SK-N-SH treated with all-trans-retinoic acid at 6 μM for 48 hours (cell line): ENCODE measurements around the gene LTBP4.

Experiments
- ATAC-seq: fragments of 200-7000 bp; cut with Tn5 transposase; 3 replicates; pipeline ENCODE4 v1.9.1; 2020; ENCODE audit warnings: mild to moderate bottlenecking, moderate library complexity
- ARNTL ChIP-seq: fragments of 450-650 bp; formaldehyde crosslinking; IDR thresholded peaks from 2 replicates; pipeline ENCODE4 v1.5.0; 2020; ENCODE audit warnings: low read depth, mild to moderate bottlenecking, moderate library complexity, borderline replicate concordance
- BACH2 ChIP-seq: fragments of 250-450 bp; sonication (Bioruptor Pico); IDR thresholded peaks from 2 replicates; pipeline ENCODE4 v1.9.0; 2021; ENCODE audit warnings: mild to moderate bottlenecking, borderline replicate concordance
- CREB5 ChIP-seq: fragments of 250-450 bp; sonication (Bioruptor Pico); IDR thresholded peaks from 2 replicates; pipeline ENCODE4 v1.5.1; 2020; ENCODE audit warnings: low read depth, mild to moderate bottlenecking, moderate library complexity
- CSDC2 ChIP-seq: fragments of 250-450 bp; sonication (Bioruptor Pico); IDR thresholded peaks from 2 replicates; pipeline ENCODE4 v1.5.0; 2020; ENCODE audit warnings: mild to moderate bottlenecking, moderate library complexity
- ISL1 ChIP-seq: fragments of 250-450 bp; sonication (Bioruptor Pico); IDR thresholded peaks from 2 replicates; pipeline ENCODE4 v2.1.2; 2022; ENCODE audit warnings: mild to moderate bottlenecking, moderate library complexity
- OSR1 ChIP-seq: fragments of 250-450 bp; sonication (Bioruptor Pico); IDR thresholded peaks from 2 replicates; pipeline ENCODE4 v1.8.0; 2022; ENCODE audit warnings: moderate library complexity, mild to moderate bottlenecking, inconsistent platforms
- PATZ1 ChIP-seq: fragments of 250-450 bp; sonication (Bioruptor Pico); IDR thresholded peaks from 2 replicates; pipeline ENCODE4 v1.8.0; 2020; ENCODE audit warnings: mild to moderate bottlenecking, moderate library complexity, borderline replicate concordance
- RARB ChIP-seq: fragments of 250-450 bp; sonication (Bioruptor Pico); IDR thresholded peaks from 2 replicates; pipeline ENCODE4 v1.8.0; 2021; ENCODE audit warnings: mild to moderate bottlenecking, moderate library complexity
- TCF4 ChIP-seq: fragments of 250-450 bp; sonication (Bioruptor Pico); IDR thresholded peaks from 2 replicates; pipeline ENCODE4 v1.8.0; 2021; ENCODE audit warnings: mild to moderate bottlenecking, moderate library complexity, borderline replicate concordance
- TOX ChIP-seq: fragments of 250-450 bp; sonication (Bioruptor Pico); IDR thresholded peaks from 2 replicates; pipeline ENCODE4 v1.8.0; 2021; ENCODE audit warnings: mild to moderate bottlenecking, moderate library complexity, borderline replicate concordance
- ZFP3 ChIP-seq: fragments of 250-450 bp; sonication (Bioruptor Pico); IDR thresholded peaks from 2 replicates; pipeline ENCODE4 v1.5.0; 2020; ENCODE audit warnings: mild to moderate bottlenecking, moderate library complexity
- ZFP30 ChIP-seq: fragments of 450-650 bp; formaldehyde crosslinking; IDR thresholded peaks from 2 replicates; pipeline ENCODE4 v1.5.0; 2022; ENCODE audit warnings: mild to moderate bottlenecking, moderate library complexity
- ZNF565 ChIP-seq: fragments of 450-650 bp; formaldehyde crosslinking; conservative IDR thresholded peaks from 2 replicates; pipeline ENCODE4 v1.5.0; 2020; ENCODE audit warnings: low read depth, mild to moderate bottlenecking, moderate library complexity
- ZNF70 ChIP-seq: fragments of 450-650 bp; formaldehyde crosslinking; IDR thresholded peaks from 2 replicates; pipeline ENCODE4 v1.5.0; 2020; ENCODE audit warnings: mild to moderate bottlenecking, moderate library complexity
- ZNF8 ChIP-seq: fragments of 450-650 bp; formaldehyde crosslinking; IDR thresholded peaks from 2 replicates; pipeline ENCODE4 v1.5.0; 2020; ENCODE audit warnings: mild to moderate bottlenecking, moderate library complexity
- TF ChIP-seq, protein P1 (sequence below): fragments of 250-450 bp; sonication (Bioruptor Pico); IDR thresholded peaks from 2 replicates; pipeline ENCODE4 v1.5.0; 2020; ENCODE audit warnings: mild to moderate bottlenecking, moderate library complexity
- TF ChIP-seq, protein P2 (sequence below): fragments of 250-450 bp; sonication (Bioruptor Pico); IDR thresholded peaks from 2 replicates; pipeline ENCODE4 v1.5.1; 2021; ENCODE audit warnings: mild to moderate bottlenecking, moderate library complexity
- TF ChIP-seq, protein P3 (sequence below): fragments of 250-450 bp; sonication (Bioruptor Pico); IDR thresholded peaks from 2 replicates; pipeline ENCODE4 v1.8.0; 2021; ENCODE audit warnings: low read depth, mild to moderate bottlenecking, moderate library complexity, borderline replicate concordance

The LTBP4 gene

GRCh38 chr19:40629346-40629745, 28.2 kb downstream of the LTBP4 start:
- TF ChIP-seq TCF4 (CRISPR knock-in tag) = no peak
- TF ChIP-seq ZNF565 (CRISPR knock-in tag) = no peak
- TF ChIP-seq BACH2 (CRISPR knock-in tag) = no peak
- no peak for TF ChIP-seq PATZ1 (CRISPR knock-in tag)
- TF ChIP-seq ZFP3 (CRISPR knock-in tag) = no peak
- no peak for TF ChIP-seq ZNF8 (CRISPR knock-in tag)
- no peak for TF ChIP-seq RARB (CRISPR knock-in tag)
- TF ChIP-seq OSR1 = no peak
- TF ChIP-seq TOX (CRISPR knock-in tag) = no peak
- TF ChIP-seq, protein P1, sequence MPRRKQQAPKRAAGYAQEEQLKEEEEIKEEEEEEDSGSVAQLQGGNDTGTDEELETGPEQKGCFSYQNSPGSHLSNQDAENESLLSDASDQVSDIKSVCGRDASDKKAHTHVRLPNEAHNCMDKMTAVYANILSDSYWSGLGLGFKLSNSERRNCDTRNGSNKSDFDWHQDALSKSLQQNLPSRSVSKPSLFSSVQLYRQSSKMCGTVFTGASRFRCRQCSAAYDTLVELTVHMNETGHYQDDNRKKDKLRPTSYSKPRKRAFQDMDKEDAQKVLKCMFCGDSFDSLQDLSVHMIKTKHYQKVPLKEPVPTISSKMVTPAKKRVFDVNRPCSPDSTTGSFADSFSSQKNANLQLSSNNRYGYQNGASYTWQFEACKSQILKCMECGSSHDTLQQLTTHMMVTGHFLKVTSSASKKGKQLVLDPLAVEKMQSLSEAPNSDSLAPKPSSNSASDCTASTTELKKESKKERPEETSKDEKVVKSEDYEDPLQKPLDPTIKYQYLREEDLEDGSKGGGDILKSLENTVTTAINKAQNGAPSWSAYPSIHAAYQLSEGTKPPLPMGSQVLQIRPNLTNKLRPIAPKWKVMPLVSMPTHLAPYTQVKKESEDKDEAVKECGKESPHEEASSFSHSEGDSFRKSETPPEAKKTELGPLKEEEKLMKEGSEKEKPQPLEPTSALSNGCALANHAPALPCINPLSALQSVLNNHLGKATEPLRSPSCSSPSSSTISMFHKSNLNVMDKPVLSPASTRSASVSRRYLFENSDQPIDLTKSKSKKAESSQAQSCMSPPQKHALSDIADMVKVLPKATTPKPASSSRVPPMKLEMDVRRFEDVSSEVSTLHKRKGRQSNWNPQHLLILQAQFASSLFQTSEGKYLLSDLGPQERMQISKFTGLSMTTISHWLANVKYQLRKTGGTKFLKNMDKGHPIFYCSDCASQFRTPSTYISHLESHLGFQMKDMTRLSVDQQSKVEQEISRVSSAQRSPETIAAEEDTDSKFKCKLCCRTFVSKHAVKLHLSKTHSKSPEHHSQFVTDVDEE (CRISPR knock-in tag) = no peak
- TF ChIP-seq, protein P2, sequence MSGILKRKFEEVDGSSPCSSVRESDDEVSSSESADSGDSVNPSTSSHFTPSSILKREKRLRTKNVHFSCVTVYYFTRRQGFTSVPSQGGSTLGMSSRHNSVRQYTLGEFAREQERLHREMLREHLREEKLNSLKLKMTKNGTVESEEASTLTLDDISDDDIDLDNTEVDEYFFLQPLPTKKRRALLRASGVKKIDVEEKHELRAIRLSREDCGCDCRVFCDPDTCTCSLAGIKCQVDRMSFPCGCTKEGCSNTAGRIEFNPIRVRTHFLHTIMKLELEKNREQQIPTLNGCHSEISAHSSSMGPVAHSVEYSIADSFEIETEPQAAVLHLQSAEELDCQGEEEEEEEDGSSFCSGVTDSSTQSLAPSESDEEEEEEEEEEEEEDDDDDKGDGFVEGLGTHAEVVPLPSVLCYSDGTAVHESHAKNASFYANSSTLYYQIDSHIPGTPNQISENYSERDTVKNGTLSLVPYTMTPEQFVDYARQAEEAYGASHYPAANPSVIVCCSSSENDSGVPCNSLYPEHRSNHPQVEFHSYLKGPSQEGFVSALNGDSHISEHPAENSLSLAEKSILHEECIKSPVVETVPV (CRISPR knock-in tag) = no peak
- no peak for TF ChIP-seq ZFP30
- TF ChIP-seq ZNF70 (CRISPR knock-in tag) = no peak
- TF ChIP-seq CSDC2 (CRISPR knock-in tag) = no peak
- TF ChIP-seq, protein P3, sequence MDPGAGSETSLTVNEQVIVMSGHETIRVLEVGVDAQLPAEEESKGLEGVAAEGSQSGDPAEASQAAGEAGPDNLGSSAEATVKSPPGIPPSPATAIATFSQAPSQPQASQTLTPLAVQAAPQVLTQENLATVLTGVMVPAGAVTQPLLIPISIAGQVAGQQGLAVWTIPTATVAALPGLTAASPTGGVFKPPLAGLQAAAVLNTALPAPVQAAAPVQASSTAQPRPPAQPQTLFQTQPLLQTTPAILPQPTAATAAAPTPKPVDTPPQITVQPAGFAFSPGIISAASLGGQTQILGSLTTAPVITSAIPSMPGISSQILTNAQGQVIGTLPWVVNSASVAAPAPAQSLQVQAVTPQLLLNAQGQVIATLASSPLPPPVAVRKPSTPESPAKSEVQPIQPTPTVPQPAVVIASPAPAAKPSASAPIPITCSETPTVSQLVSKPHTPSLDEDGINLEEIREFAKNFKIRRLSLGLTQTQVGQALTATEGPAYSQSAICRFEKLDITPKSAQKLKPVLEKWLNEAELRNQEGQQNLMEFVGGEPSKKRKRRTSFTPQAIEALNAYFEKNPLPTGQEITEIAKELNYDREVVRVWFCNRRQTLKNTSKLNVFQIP (CRISPR knock-in tag) = no peak
- TF ChIP-seq ISL1 (CRISPR knock-in tag) = no peak
- ATAC-seq = no peak

DNA sequence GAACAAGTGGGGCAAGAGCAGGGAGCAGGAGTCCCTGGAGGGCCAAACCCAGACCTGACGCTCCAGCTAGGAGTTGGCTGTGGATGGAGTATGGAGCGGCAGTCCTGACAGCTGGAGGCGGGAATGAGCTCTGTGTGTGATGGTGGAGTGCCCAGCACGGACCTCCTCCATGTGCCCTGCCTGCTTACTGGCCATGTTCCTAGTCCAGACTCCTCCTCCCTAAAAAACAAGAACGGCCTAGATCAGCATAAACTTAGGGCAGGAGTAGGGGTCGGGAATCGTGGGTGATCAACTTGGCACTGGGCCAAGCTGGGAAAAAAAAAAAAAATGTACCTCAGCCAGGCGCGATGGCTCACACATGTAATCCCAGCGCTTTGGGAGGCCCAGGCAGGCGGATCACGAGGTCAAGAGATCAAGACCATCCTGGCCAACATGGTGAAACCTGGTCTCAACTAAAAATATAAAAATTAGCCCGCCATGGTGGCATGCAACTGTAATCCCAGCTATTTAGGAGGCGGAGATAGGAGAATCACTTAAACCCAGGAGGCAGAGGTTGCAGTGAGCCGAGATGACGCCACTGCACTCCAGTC, 29.5 kb downstream of the LTBP4 start:
- TF ChIP-seq, protein P1 (CRISPR knock-in tag) = no peak
- no peak for TF ChIP-seq TCF4 (CRISPR knock-in tag)
- TF ChIP-seq RARB (CRISPR knock-in tag) = no peak
- no peak for TF ChIP-seq CSDC2 (CRISPR knock-in tag)
- TF ChIP-seq PATZ1 (CRISPR knock-in tag) = no peak
- no peak for TF ChIP-seq TOX (CRISPR knock-in tag)
- no peak for TF ChIP-seq ZFP30
- no peak for TF ChIP-seq OSR1
- no peak for TF ChIP-seq ISL1 (CRISPR knock-in tag)
- no peak for TF ChIP-seq CREB5 (CRISPR knock-in tag)
- no peak for TF ChIP-seq ARNTL
- TF ChIP-seq, all 23 proteins: peak for 0
- no peak for ATAC-seq
